ENCODE data around the gene CDC42EP2. TPM values are rescaled to one million over a fixed set of nuclear protein-coding genes. Genes with fewer than 3 reads are reported as not detected.

Gene CDC42EP2
- total and polyA plus RNA-seq, 10 of the 15 experiments (the other 5 are each of a cell fraction or from before 2014, with no cell fraction given): 0.03 to 1.2 (median 0.09) TPM; not detected in 3

- TF ChIP-seq MAX (IDR thresholded peaks at IDR 0.05; ENCODE audit: low read depth, low read length) (no peak), RAD21 (IDR thresholded peaks at IDR 0.05; ENCODE audit: insufficient read depth, low read depth, low read length) (no peak), ETV6 (conservative IDR thresholded peaks at IDR 0.05 in 1 of 2, IDR thresholded peaks at IDR 0.05 in 1 of 2; ENCODE audit: borderline replicate concordance in 1 of 2, low read depth in 1 of 2) (no peak), SMC3 (IDR thresholded peaks at IDR 0.05; ENCODE audit: borderline replicate concordance, low read length) (no peak), SUPT20H (IDR thresholded peaks at IDR 0.05; ENCODE audit: borderline replicate concordance, control insufficient read depth, low read depth, low read length) (no peak), KDM1A (IDR thresholded peaks at IDR 0.05; ENCODE audit: borderline replicate concordance) (no peak), JUND (IDR thresholded peaks at IDR 0.05; ENCODE audit: low read depth, low read length) (no peak)
Observed at GRCh38 chr11:65303555-65303954, 11.1 kb upstream of the CDC42EP2 start (continued).

GRCh38 chr11:65304110-65304509 lies 10.6 kb upstream of the CDC42EP2 start:
- no peaks in the 10 kb centered on the region for H3K79me2 ChIP-seq (ENCODE audit: control insufficient read depth, insufficient read depth, low read length)
- 100% methylated on average over 2 of the region's 4 CpGs for WGBS (ENCODE audit: insufficient coverage, insufficient replicate concordance, low lambda C conversion rate, missing lambda C conversion rate)
- FAIRE-seq: no peak
- ATAC-seq: no peak
- H3K27me3 ChIP-seq (replicated peaks in 1 of 2; ENCODE audit: control insufficient read depth in 2 of 2, insufficient read depth in 2 of 2, low read length in 1 of 2): no peaks in the 10 kb centered on the region
- POLR2A ChIA-PET: no interaction called here
- in situ Hi-C loops (cut with MboI): no loop called here
- SMC1A ChIA-PET (ENCODE audit: uncharacterized antibody, unreplicated experiment): no interaction called here
- H3K4me3 ChIP-seq: no peak overlapping the region
- RAD21 ChIA-PET (ENCODE audit: unreplicated experiment): no interaction called here
- BruUV-seq (replicated peaks): no TSS peak
- CTCF ChIA-PET: interaction anchor here (0.5 to 2.4 kb wide), 2 partner anchors 12 to 74 kb away, joined by 3 to 6 read pairs; no protein-coding TSS in a partner anchor
- H4K20me1 ChIP-seq (ENCODE audit: control insufficient read depth, insufficient read depth): no peaks in the 10 kb centered on the region
- intact Hi-C loops (cut with micrococcal nuclease; ENCODE audit: unreplicated experiment): no loop called here
- no peak overlapping the region for H3K27ac ChIP-seq (ENCODE audit: control insufficient read depth, insufficient read depth)
- no peak overlapping the region for H3K9ac ChIP-seq (ENCODE audit: control insufficient read depth, insufficient read depth, low read length)
- no peak for DNase-seq (ENCODE audit: low read depth, low spot score)
- no peak overlapping the region for H2AFZ ChIP-seq (ENCODE audit: control insufficient read depth, low read depth, low read length)
- no peak overlapping the region for H3K4me2 ChIP-seq (ENCODE audit: control insufficient read depth, insufficient read depth)
- H3K9me3 ChIP-seq (replicated peaks; ENCODE audit: control insufficient read depth, insufficient read depth, low read length): no peaks in the 10 kb centered on the region
- H3K4me1 ChIP-seq (ENCODE audit: control insufficient read depth, insufficient read depth, low read length): 0 out of 2 replicates have a peak, but pooled peaks cover 3% of the 10 kb centered on the region
- peaks cover 0 to 5% of the 10 kb centered on the region in 2 experiments; a peak in 2 of 4 replicates for H3K36me3 ChIP-seq (ENCODE audit: control insufficient read depth in 2 of 2, insufficient read depth in 2 of 2, low read length in 1 of 2)
- TF ChIP-seq, protein P1, sequence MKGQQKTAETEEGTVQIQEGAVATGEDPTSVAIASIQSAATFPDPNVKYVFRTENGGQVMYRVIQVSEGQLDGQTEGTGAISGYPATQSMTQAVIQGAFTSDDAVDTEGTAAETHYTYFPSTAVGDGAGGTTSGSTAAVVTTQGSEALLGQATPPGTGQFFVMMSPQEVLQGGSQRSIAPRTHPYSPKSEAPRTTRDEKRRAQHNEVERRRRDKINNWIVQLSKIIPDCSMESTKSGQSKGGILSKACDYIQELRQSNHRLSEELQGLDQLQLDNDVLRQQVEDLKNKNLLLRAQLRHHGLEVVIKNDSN (IDR thresholded peaks at IDR 0.05; ENCODE audit: borderline replicate concordance, extremely low read length, insufficient read depth, low read depth, low read length): no peak
- TF ChIP-seq ZZZ3 (IDR thresholded peaks at IDR 0.05; ENCODE audit: control insufficient read depth, insufficient read length, low read depth) (no peak), STAT3 (IDR thresholded peaks at IDR 0.05; ENCODE audit: low read depth, low read length) (no peak), CREM (IDR thresholded peaks at IDR 0.05; ENCODE audit: low read depth) (no peak), ZNF622 (IDR thresholded peaks at IDR 0.05) (no peak), NFYA (IDR thresholded peaks at IDR 0.05; ENCODE audit: borderline replicate concordance, low read depth, low read length) (no peak), NFXL1 (IDR thresholded peaks at IDR 0.05; ENCODE audit: borderline replicate concordance) (no peak)
- TF ChIP-seq, protein P2, sequence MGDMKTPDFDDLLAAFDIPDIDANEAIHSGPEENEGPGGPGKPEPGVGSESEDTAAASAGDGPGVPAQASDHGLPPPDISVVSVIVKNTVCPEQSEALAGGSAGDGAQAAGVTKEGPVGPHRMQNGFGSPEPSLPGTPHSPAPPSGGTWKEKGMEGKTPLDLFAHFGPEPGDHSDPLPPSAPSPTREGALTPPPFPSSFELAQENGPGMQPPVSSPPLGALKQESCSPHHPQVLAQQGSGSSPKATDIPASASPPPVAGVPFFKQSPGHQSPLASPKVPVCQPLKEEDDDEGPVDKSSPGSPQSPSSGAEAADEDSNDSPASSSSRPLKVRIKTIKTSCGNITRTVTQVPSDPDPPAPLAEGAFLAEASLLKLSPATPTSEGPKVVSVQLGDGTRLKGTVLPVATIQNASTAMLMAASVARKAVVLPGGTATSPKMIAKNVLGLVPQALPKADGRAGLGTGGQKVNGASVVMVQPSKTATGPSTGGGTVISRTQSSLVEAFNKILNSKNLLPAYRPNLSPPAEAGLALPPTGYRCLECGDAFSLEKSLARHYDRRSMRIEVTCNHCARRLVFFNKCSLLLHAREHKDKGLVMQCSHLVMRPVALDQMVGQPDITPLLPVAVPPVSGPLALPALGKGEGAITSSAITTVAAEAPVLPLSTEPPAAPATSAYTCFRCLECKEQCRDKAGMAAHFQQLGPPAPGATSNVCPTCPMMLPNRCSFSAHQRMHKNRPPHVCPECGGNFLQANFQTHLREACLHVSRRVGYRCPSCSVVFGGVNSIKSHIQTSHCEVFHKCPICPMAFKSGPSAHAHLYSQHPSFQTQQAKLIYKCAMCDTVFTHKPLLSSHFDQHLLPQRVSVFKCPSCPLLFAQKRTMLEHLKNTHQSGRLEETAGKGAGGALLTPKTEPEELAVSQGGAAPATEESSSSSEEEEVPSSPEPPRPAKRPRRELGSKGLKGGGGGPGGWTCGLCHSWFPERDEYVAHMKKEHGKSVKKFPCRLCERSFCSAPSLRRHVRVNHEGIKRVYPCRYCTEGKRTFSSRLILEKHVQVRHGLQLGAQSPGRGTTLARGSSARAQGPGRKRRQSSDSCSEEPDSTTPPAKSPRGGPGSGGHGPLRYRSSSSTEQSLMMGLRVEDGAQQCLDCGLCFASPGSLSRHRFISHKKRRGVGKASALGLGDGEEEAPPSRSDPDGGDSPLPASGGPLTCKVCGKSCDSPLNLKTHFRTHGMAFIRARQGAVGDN (IDR thresholded peaks at IDR 0.05): no peak
- TF ChIP-seq, protein P3, sequence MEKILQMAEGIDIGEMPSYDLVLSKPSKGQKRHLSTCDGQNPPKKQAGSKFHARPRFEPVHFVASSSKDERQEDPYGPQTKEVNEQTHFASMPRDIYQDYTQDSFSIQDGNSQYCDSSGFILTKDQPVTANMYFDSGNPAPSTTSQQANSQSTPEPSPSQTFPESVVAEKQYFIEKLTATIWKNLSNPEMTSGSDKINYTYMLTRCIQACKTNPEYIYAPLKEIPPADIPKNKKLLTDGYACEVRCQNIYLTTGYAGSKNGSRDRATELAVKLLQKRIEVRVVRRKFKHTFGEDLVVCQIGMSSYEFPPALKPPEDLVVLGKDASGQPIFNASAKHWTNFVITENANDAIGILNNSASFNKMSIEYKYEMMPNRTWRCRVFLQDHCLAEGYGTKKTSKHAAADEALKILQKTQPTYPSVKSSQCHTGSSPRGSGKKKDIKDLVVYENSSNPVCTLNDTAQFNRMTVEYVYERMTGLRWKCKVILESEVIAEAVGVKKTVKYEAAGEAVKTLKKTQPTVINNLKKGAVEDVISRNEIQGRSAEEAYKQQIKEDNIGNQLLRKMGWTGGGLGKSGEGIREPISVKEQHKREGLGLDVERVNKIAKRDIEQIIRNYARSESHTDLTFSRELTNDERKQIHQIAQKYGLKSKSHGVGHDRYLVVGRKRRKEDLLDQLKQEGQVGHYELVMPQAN (conservative IDR thresholded peaks at IDR 0.05): no peak

Data from GM12878 (cell line).